GM10266 (cell line): ENCODE data around the gene PPP2CA.

Experiments used
- DNase-seq: peaks from one replicate; pipeline ENCODE4 v3.0.0; 2012; ENCODE audit errors: extremely low spot score
- CTCF ChIP-seq: IDR thresholded peaks from 2 replicates; pipeline ENCODE4 v1.5.1; 2012; ENCODE audit warnings: mild to moderate bottlenecking, low read depth; ENCODE audit not compliant: control insufficient read depth, insufficient read depth; ENCODE audit errors: missing control alignments

Gene PPP2CA

GRCh38 chr5:134145041-134145757 is 80.7 kb downstream of the PPP2CA start:
- TF ChIP-seq CTCF = no peak
- no peak for DNase-seq
